ENCODE measurements around the gene RNASEL. TPM values are rescaled to one million over a fixed set of nuclear protein-coding genes. Genes with fewer than 3 reads are reported as not detected.

RNASEL gene
- total and polyA plus RNA-seq, 10 donors, result 5.0 to 18.1 (median 13.8) TPM

- intact Hi-C loops (cut with DNase I; ENCODE audit: low total_unique reads), result no loop called here
- no peaks in the 10 kb centered on the region for H3K27me3 ChIP-seq (replicated peaks in 1 of 7)
- H3K4me1 ChIP-seq, result peaks cover 16 to 65% (median 49%) of the 10 kb centered on the region in 6 donors
- H3K9me3 ChIP-seq, result no peaks in the 10 kb centered on the region
- TF ChIP-seq POLR2AphosphoS5 (IDR thresholded peaks at IDR 0.05) (no peak), POLR2A (IDR thresholded peaks at IDR 0.05) (no peak)
- TF ChIP-seq, protein P1, sequence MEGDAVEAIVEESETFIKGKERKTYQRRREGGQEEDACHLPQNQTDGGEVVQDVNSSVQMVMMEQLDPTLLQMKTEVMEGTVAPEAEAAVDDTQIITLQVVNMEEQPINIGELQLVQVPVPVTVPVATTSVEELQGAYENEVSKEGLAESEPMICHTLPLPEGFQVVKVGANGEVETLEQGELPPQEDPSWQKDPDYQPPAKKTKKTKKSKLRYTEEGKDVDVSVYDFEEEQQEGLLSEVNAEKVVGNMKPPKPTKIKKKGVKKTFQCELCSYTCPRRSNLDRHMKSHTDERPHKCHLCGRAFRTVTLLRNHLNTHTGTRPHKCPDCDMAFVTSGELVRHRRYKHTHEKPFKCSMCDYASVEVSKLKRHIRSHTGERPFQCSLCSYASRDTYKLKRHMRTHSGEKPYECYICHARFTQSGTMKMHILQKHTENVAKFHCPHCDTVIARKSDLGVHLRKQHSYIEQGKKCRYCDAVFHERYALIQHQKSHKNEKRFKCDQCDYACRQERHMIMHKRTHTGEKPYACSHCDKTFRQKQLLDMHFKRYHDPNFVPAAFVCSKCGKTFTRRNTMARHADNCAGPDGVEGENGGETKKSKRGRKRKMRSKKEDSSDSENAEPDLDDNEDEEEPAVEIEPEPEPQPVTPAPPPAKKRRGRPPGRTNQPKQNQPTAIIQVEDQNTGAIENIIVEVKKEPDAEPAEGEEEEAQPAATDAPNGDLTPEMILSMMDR (IDR thresholded peaks at IDR 0.05 in 8 of 11, conservative IDR thresholded peaks at IDR 0.05 in 3 of 11), result no peak
- peak overlapping the region; percentile 92 to 99 (median 96) for H3K27ac ChIP-seq
- no peak for DNase-seq
- WGBS, 5 donors, result 45 to 56% (median 51%) methylated on average over 4 of the region's 4 CpGs
- peak overlapping the region; percentile 55 to 87 (median 61) for H3K4me3 ChIP-seq
- H3K36me3 ChIP-seq, result peaks cover 0 to 30% (median 5%) of the 10 kb centered on the region in 6 donors
These were observed 1.2 kb downstream of the RNASEL start for GRCh38 chr1:182587666-182588499.

GRCh38 chr1:182587093-182587492 is 2.0 kb downstream of the RNASEL start:
- WGBS, 5 donors, result 0 to 1% (median 0%) methylated on average over 1 of the region's 1 CpG
- intact Hi-C loops (cut with DNase I; ENCODE audit: low total_unique reads), result no loop called here
- DNase-seq, result no peak
- H3K27ac ChIP-seq, result peak overlapping the region in 3 of 8 donors; percentile 56 to 96 (median 79)
- peaks cover 3 to 38% (median 13%) of the 10 kb centered on the region in 6 donors for H3K36me3 ChIP-seq
- peaks cover 16 to 73% (median 49%) of the 10 kb centered on the region in 6 donors for H3K4me1 ChIP-seq
- H3K27me3 ChIP-seq (replicated peaks in 1 of 7), result no peaks in the 10 kb centered on the region
- H3K4me3 ChIP-seq, result no peak overlapping the region
- H3K9me3 ChIP-seq, result no peaks in the 10 kb centered on the region
- TF ChIP-seq, protein P1 (IDR thresholded peaks at IDR 0.05 in 8 of 11, conservative IDR thresholded peaks at IDR 0.05 in 3 of 11), result no peak
- TF ChIP-seq POLR2A (IDR thresholded peaks at IDR 0.05) (no peak), POLR2AphosphoS5 (IDR thresholded peaks at IDR 0.05) (no peak)

DNA sequence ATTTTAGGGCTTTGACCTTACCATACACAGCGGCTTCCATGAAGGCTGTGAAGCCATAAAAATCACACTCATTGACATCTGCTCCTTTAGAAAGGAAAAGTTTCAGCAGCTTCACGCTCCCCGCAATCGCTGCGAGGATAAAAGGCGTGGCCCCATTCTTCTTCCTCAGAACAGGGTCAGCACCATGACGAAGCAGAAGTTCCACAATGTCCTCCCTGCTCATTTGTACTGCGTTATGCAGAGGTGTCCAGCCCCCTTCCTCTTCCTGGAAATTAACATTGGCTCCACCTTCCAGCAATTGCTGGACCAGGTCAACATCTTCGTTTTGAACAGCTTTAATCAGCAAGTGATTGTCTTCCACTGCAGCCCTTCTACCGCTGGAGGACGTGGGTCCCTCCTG is 2.7 kb downstream of the RNASEL start:
- peaks cover 5 to 45% (median 20%) of the 10 kb centered on the region in 6 donors for H3K36me3 ChIP-seq
- H3K4me3 ChIP-seq, result peak overlapping the region in 1 of 8 donors; percentile 12
- no peaks in the 10 kb centered on the region for H3K9me3 ChIP-seq
- peak overlapping the region in 4 of 8 donors; percentile 41 to 96 (median 68) for H3K27ac ChIP-seq
- peaks cover 16 to 74% (median 49%) of the 10 kb centered on the region in 6 donors for H3K4me1 ChIP-seq
- H3K27me3 ChIP-seq (replicated peaks in 1 of 7), result no peaks in the 10 kb centered on the region
- no peak for DNase-seq
- WGBS, 5 donors, result 80 to 93% (median 89%) methylated on average over 11 of the region's 11 CpGs
- TF ChIP-seq, protein P1 (IDR thresholded peaks at IDR 0.05 in 8 of 11, conservative IDR thresholded peaks at IDR 0.05 in 3 of 11), result no peak
- TF ChIP-seq POLR2A (IDR thresholded peaks at IDR 0.05), result no peak
- TF ChIP-seq POLR2AphosphoS5 (IDR thresholded peaks at IDR 0.05), result no peak
- intact Hi-C loops (cut with DNase I; ENCODE audit: low total_unique reads), result no loop called here

DNA sequence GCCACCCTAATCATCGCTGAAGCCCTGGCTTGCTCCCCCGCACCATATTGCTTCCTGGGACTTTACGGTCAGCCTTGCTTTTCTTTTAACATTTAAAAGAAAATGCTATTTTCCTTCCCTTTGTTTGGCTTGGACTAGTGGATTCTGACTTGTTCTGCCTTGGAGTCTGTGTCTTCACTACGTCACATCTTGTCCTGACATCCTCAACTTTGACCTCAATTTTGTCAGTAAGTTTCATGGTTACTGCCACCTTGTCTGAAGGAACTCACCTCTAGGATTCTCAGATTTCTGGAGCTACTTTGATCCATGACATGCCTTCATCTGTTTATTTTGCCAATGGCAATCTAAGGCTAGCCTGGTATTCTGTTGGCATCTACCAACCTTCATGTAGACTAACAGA is 4.3 kb downstream of the RNASEL start:
- Histone ChIP-seq H3K4me1 (peaks cover 16 to 74% (median 49%) of the 10 kb centered on the region in 6 donors), H3K36me3 (peaks cover 5 to 62% (median 36%) of the 10 kb centered on the region in 6 donors), H3K27ac (no peak overlapping the region), H3K9me3 (no peaks in the 10 kb centered on the region), H3K4me3 (peak overlapping the region in 1 of 8 donors; percentile 11), H3K27me3 (replicated peaks in 1 of 7) (no peaks in the 10 kb centered on the region)
- whole genome bisulfite sequencing, 5 donors, result 93 to 97% (median 93%) methylated on average over 4 of the region's 4 CpGs
- TF ChIP-seq POLR2AphosphoS5 (IDR thresholded peaks at IDR 0.05), result no peak
- TF ChIP-seq, protein P1 (IDR thresholded peaks at IDR 0.05 in 8 of 11, conservative IDR thresholded peaks at IDR 0.05 in 3 of 11), result no peak
- no peak for TF ChIP-seq POLR2A (IDR thresholded peaks at IDR 0.05)
- intact Hi-C loops (cut with DNase I; ENCODE audit: low total_unique reads), result no loop called here
- DNase-seq, result no peak
